ENCODE results near the gene SETD5.

GRCh38 chr3:9373465-9373864 is 23.9 kb upstream of the SETD5 start:
- TF ChIP-seq, protein P1, sequence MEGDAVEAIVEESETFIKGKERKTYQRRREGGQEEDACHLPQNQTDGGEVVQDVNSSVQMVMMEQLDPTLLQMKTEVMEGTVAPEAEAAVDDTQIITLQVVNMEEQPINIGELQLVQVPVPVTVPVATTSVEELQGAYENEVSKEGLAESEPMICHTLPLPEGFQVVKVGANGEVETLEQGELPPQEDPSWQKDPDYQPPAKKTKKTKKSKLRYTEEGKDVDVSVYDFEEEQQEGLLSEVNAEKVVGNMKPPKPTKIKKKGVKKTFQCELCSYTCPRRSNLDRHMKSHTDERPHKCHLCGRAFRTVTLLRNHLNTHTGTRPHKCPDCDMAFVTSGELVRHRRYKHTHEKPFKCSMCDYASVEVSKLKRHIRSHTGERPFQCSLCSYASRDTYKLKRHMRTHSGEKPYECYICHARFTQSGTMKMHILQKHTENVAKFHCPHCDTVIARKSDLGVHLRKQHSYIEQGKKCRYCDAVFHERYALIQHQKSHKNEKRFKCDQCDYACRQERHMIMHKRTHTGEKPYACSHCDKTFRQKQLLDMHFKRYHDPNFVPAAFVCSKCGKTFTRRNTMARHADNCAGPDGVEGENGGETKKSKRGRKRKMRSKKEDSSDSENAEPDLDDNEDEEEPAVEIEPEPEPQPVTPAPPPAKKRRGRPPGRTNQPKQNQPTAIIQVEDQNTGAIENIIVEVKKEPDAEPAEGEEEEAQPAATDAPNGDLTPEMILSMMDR (conservative IDR thresholded peaks at IDR 0.05; ENCODE audit: low read length) = no peak
- no peak for TF ChIP-seq EZH2phosphoT487 (IDR thresholded peaks at IDR 0.05; ENCODE audit: borderline replicate concordance, low read depth, low read length)

Data from OCI-LY7 (cell line).